IMR-90 (cell line): ENCODE measurements around the gene VAV1. TPM values are rescaled to one million over a fixed set of nuclear protein-coding genes. Genes with fewer than 3 reads are reported as not detected.

Source experiments
- ATAC-seq: fragments of 200-7000 bp; cut with Tn5 transposase; 2 replicates; pipeline ENCODE4 v1.9.1; 2020; ENCODE audit warnings: low read depth, mild to moderate bottlenecking, moderate library complexity
- BruUV-seq: library from RNA; stranded (reverse); fragments of 400-500 nt; replicated peaks from 2 replicates; lab custom pipeline; 2021; lab: Mats Ljungman, UMichigan
- CTCF ChIA-PET: fragments of 300-600 bp; formaldehyde crosslinking; extraction: SDS; loops from one replicate; lab custom pipeline; 2021; ENCODE audit warnings: antibody characterized with exemption; lab: Yijun Ruan, JAX
- POLR2A ChIA-PET: fragments of 300-600 bp; sonication (Branson Sonifier 250); formaldehyde crosslinking; loops from one replicate; lab custom pipeline; 2022; ENCODE audit warnings: antibody characterized with exemption; ENCODE audit not compliant: unreplicated experiment; lab: Charles Lee
- DNase-seq: peaks from one replicate; pipeline ENCODE4 v3.0.0; 2013
- H2AFZ ChIP-seq: replicated peaks from 2 replicates; pipeline ENCODE3; 2013; ENCODE audit warnings: low read length, mild to moderate bottlenecking; ENCODE audit not compliant: poor library complexity
- H2AK5ac ChIP-seq: 2 replicates; pipeline ENCODE4 v1.6.1; 2013; ENCODE audit warnings: low read depth, low read length, inconsistent platforms
- H2AK9ac ChIP-seq: replicated peaks from 2 replicates; pipeline ENCODE3; 2013; ENCODE audit warnings: mild to moderate bottlenecking, low read depth, low read length, moderate library complexity; ENCODE audit not compliant: poor library complexity
- H2BK120ac ChIP-seq: 2 replicates; pipeline ENCODE4 v1.6.1; 2013; ENCODE audit warnings: low read depth, low read length, inconsistent platforms
- H2BK15ac ChIP-seq: 3 replicates; pipeline ENCODE4 v1.6.1; 2013; ENCODE audit warnings: low read depth, low read length, inconsistent platforms
- H2BK20ac ChIP-seq: 2 replicates; pipeline ENCODE4 v1.6.1; 2013; ENCODE audit warnings: low read depth, mild to moderate bottlenecking, inconsistent platforms, low read length, moderate library complexity
- H2BK5ac ChIP-seq: 2 replicates; pipeline ENCODE4 v1.6.1; 2013; ENCODE audit warnings: mild to moderate bottlenecking, low read depth, low read length, inconsistent platforms; ENCODE audit not compliant: poor library complexity, severe bottlenecking
- H3K14ac ChIP-seq: replicated peaks from 2 replicates; pipeline ENCODE4 v1.6.1; 2013; ENCODE audit warnings: low read depth, low read length, inconsistent platforms
- H3K18ac ChIP-seq: 2 replicates; pipeline ENCODE4 v1.6.1; 2013; ENCODE audit warnings: low read depth, low read length, control low read depth
- H3K23ac ChIP-seq: 2 replicates; pipeline ENCODE4 v1.6.1; 2013; ENCODE audit warnings: low read depth, low read length, inconsistent platforms
- H3K27ac ChIP-seq: 2 replicates; pipeline ENCODE4 v1.5.1; 2013; ENCODE audit warnings: mild to moderate bottlenecking, control low read depth, low read length; ENCODE audit not compliant: insufficient read depth
- H3K27me3 ChIP-seq: 2 replicates; pipeline ENCODE4 v1.6.1; 2013; ENCODE audit warnings: low read length; ENCODE audit not compliant: control insufficient read depth, insufficient read depth
- H3K36me3 ChIP-seq: 2 replicates; pipeline ENCODE4 v1.6.1; 2013; ENCODE audit warnings: low read length, mixed read lengths; ENCODE audit not compliant: control insufficient read depth, insufficient read depth
- H3K4ac ChIP-seq: 2 replicates; pipeline ENCODE4 v1.6.1; 2013; ENCODE audit warnings: low read depth, low read length, inconsistent platforms
- H3K4me1 ChIP-seq: 2 replicates; pipeline ENCODE4 v1.6.1; 2013; ENCODE audit warnings: low read length, mixed read lengths; ENCODE audit not compliant: control insufficient read depth, insufficient read depth
- H3K4me2 ChIP-seq: 2 replicates; pipeline ENCODE4 v1.6.1; 2013; ENCODE audit warnings: low read depth, mild to moderate bottlenecking, control low read depth, low read length, moderate library complexity
- H3K4me3 ChIP-seq: 2 replicates; pipeline ENCODE4 v1.5.1; 2013; ENCODE audit warnings: low read depth, mild to moderate bottlenecking, control low read depth, low read length, moderate library complexity; ENCODE audit not compliant: insufficient read depth
- H3K56ac ChIP-seq: 2 replicates; pipeline ENCODE4 v1.6.1; 2013; ENCODE audit warnings: low read length, inconsistent platforms; ENCODE audit not compliant: insufficient read depth; ENCODE audit errors: extremely low read depth
- H3K79me1 ChIP-seq, 2 experiments: 2 replicates each; pipeline ENCODE4 v1.6.1; 2013; ENCODE audit warnings: low read length in 2 of 2, inconsistent platforms in 1 of 2, low read depth in 1 of 2
- H3K9ac ChIP-seq: 2 replicates; pipeline ENCODE4 v1.6.1; 2013; ENCODE audit warnings: low read depth, low read length, control low read depth
- H3K9me1 ChIP-seq: 2 replicates; pipeline ENCODE4 v1.6.1; 2013; ENCODE audit warnings: low read length, inconsistent platforms; ENCODE audit not compliant: insufficient read depth
- H3K9me3 ChIP-seq: 2 replicates; pipeline ENCODE4 v1.6.1; 2013; ENCODE audit warnings: low read length; ENCODE audit not compliant: control insufficient read depth, insufficient read depth
- H4K20me1 ChIP-seq: 2 replicates; pipeline ENCODE4 v1.6.1; 2013; ENCODE audit warnings: low read length, inconsistent platforms; ENCODE audit not compliant: insufficient read depth
- H4K5ac ChIP-seq: 2 replicates; pipeline ENCODE4 v1.6.1; 2013; ENCODE audit warnings: mild to moderate bottlenecking, low read depth, low read length, control low read depth
- H4K8ac ChIP-seq, 2 experiments: 2 replicates each; pipeline ENCODE4 v1.6.1; 2013; ENCODE audit warnings: low read depth in 2 of 2, low read length in 2 of 2, control low read depth in 1 of 2, inconsistent platforms in 1 of 2
- H4K91ac ChIP-seq: 2 replicates; pipeline ENCODE4 v1.6.1; 2013; ENCODE audit warnings: low read depth, low read length, inconsistent platforms; ENCODE audit not compliant: insufficient read depth
- MAFK ChIP-seq: IDR thresholded peaks from 2 replicates; pipeline ENCODE4 v1.6.1; 2012; ENCODE audit warnings: low read depth, low read length, improper control_type of control experiment
- NFE2L2 ChIP-seq: fragments of 150-350 bp; IDR thresholded peaks from 2 replicates; pipeline ENCODE4 v1.6.1; 2016; ENCODE audit warnings: low read depth, mild to moderate bottlenecking, low read length
- POLR2A ChIP-seq: IDR thresholded peaks from 2 replicates; pipeline ENCODE4 v1.6.1; 2012; ENCODE audit warnings: mild to moderate bottlenecking, low read depth, low read length
- RCOR1 ChIP-seq: IDR thresholded peaks from 2 replicates; pipeline ENCODE4 v1.6.1; 2012; ENCODE audit warnings: mild to moderate bottlenecking, low read length, improper control_type of control experiment; ENCODE audit not compliant: insufficient replicate concordance
- WGBS, 2 experiments: methylation state at CpG; one replicate each; pipeline versions ENCODE4 v1.1.5 to v1.1.7; 2013; ENCODE audit warnings: missing lambda C conversion rate in 2 of 2; ENCODE audit not compliant: insufficient read length in 1 of 2; ENCODE audit errors: extremely low coverage in 2 of 2; 5-methylcytosine and 5-hydroxymethylcytosine counted together
- dilution Hi-C: fragments of 300-500 bp; cut with HindIII; formaldehyde crosslinking; loops from one replicate; pipeline ENCODE4 v1.14.3; 2018; ENCODE audit warnings: low sequenced_read_pairs; ENCODE audit not compliant: unreplicated experiment
- in situ Hi-C: fragments of 300-500 bp; cut with MboI; formaldehyde crosslinking; loops from 3 replicates; pipeline ENCODE4 v1.14.3; 2019; ENCODE audit warnings: low sequenced_read_pairs, inconsistent platforms, mixed read lengths
- intact Hi-C: fragments of 100-400 bp; cut with micrococcal nuclease; formaldehyde crosslinking; loops from 2 replicates; pipeline ENCODE4 v1.10.0; 2022
- polyA plus RNA-seq, 3 experiments: library from polyadenylated mRNA; depleted of rRNA; stranded (reverse); fragments of >200 nt; gene quantifications; 2 replicates each; pipeline ENCODE4 v1.2.3, GENCODE V29; 2012; ENCODE audit warnings: low replicate concordance in 1 of 3
- total RNA-seq: library from RNA; depleted of rRNA; stranded (reverse); fragments of >200 nt; gene quantifications from 2 replicates; pipeline ENCODE4 v1.2.3, GENCODE V29; 2012
- TF ChIP-seq, protein P1 (sequence below): fragments of 150-350 bp; IDR thresholded peaks from 2 replicates; pipeline ENCODE4 v1.6.1; 2016; ENCODE audit warnings: low read depth, mild to moderate bottlenecking, low read length, moderate library complexity, borderline replicate concordance
- TF ChIP-seq, protein P2 (sequence below): fragments of 150-350 bp; IDR thresholded peaks from 2 replicates; pipeline ENCODE4 v1.6.1; 2017; ENCODE audit warnings: mild to moderate bottlenecking, antibody characterized with exemption, low read length, low read depth

VAV1 gene
- total and polyA plus RNA-seq, 2 of the 4 experiments (the other 2 are of a cell fraction), result not detected

DNA sequence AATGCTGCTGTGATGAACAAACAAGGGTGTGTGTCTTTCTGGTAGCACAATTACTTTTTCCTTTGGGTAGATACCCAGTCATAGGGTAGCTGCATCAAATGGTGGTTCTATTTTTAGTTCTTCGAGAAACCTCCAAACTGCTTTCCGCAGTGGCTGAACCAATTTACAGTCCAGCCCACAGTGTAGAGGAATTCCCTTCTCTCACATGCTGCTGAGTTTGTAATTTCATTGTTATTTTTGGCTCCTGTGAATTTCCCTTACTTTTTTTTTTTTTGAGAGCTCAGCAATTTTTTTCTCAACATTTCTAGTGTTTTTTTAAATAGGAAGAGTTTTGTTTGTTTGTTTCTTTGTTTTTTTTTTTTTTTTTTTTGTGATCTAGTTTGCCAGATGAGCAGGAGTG, 77.4 kb downstream of the VAV1 start:
- no peaks in the 10 kb centered on the region for H3K36me3 ChIP-seq
- H2AK9ac ChIP-seq, result no peak overlapping the region
- ATAC-seq (no peak), DNase-seq (no peak)
- no peak overlapping the region for H3K4me2 ChIP-seq
- H3K18ac ChIP-seq, result no peak overlapping the region
- H2BK15ac ChIP-seq, result no peak overlapping the region
- no peaks in the 10 kb centered on the region for H3K4me1 ChIP-seq
- TF ChIP-seq, protein P1, sequence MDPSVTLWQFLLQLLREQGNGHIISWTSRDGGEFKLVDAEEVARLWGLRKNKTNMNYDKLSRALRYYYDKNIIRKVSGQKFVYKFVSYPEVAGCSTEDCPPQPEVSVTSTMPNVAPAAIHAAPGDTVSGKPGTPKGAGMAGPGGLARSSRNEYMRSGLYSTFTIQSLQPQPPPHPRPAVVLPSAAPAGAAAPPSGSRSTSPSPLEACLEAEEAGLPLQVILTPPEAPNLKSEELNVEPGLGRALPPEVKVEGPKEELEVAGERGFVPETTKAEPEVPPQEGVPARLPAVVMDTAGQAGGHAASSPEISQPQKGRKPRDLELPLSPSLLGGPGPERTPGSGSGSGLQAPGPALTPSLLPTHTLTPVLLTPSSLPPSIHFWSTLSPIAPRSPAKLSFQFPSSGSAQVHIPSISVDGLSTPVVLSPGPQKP, result no peak
- TF ChIP-seq POLR2A, result no peak
- no peak for TF ChIP-seq NFE2L2
- TF ChIP-seq, protein P2, sequence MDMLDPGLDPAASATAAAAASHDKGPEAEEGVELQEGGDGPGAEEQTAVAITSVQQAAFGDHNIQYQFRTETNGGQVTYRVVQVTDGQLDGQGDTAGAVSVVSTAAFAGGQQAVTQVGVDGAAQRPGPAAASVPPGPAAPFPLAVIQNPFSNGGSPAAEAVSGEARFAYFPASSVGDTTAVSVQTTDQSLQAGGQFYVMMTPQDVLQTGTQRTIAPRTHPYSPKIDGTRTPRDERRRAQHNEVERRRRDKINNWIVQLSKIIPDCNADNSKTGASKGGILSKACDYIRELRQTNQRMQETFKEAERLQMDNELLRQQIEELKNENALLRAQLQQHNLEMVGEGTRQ, result no peak
- peak; percentile 48; the same call in 1 of the 2 replicates for TF ChIP-seq MAFK
- TF ChIP-seq RCOR1, result no peak
- H3K9me3 ChIP-seq, result no peaks in the 10 kb centered on the region; the same call in 1 of the 2 replicates
- BruUV-seq, result no TSS peak
- intact Hi-C loops (no loop called here), dilution Hi-C loops (no loop called here), in situ Hi-C loops (loop anchor here (25.0 kb wide), 1 partner anchor 713 kb away; the partner anchor contains the start of gene ACSBG2)
- H3K9ac ChIP-seq, result no peak overlapping the region
- H3K4ac ChIP-seq, result no peak overlapping the region
- H3K79me1 ChIP-seq, result no peaks in the 10 kb centered on the region
- no CpG with 5 or more reads among the region's 2 CpGs for WGBS, 2 experiments
- H3K27me3 ChIP-seq, result no peaks in the 10 kb centered on the region
- H2BK120ac ChIP-seq, result no peak overlapping the region
- POLR2A ChIA-PET, result no interaction called here
- H3K56ac ChIP-seq, result no peak overlapping the region
- H2BK20ac ChIP-seq, result no peak overlapping the region
- H2BK5ac ChIP-seq, result no peak overlapping the region
- no peak overlapping the region for H3K4me3 ChIP-seq
- H4K20me1 ChIP-seq, result no peaks in the 10 kb centered on the region
- no peak overlapping the region for H2AK5ac ChIP-seq
- no peak overlapping the region for H3K27ac ChIP-seq
- H3K14ac ChIP-seq, result no peak overlapping the region
- H4K8ac ChIP-seq, result no peak overlapping the region
- CTCF ChIA-PET, result no interaction called here
- no peak overlapping the region for H4K91ac ChIP-seq
- H3K9me1 ChIP-seq, result no peaks in the 10 kb centered on the region
- no peak overlapping the region for H3K23ac ChIP-seq
- H4K5ac ChIP-seq, result no peak overlapping the region
- no peak overlapping the region for H2AFZ ChIP-seq
